ENCODE results near the gene RNF227.

RNF227 gene

GRCh38 chr17:7951143-7951792 lies 35.2 kb upstream of the RNF227 start:
- TF ChIP-seq YY1 (IDR thresholded peaks at IDR 0.05; ENCODE audit: insufficient read depth, insufficient read length) (no peak), ZNF274 (IDR thresholded peaks at IDR 0.05; ENCODE audit: low read depth, low read length) (no peak), SUZ12 (IDR thresholded peaks at IDR 0.05; ENCODE audit: extremely low read depth, insufficient read depth, insufficient read length) (no peak)
- H3K9ac ChIP-seq (ENCODE audit: insufficient read length, low read depth): no peak overlapping the region

GRCh38 chr17:7950578-7950977 lies 34.5 kb upstream of the RNF227 start:
- DNase-seq (ENCODE audit: low read depth, low spot score): no peak
- no peaks in the 10 kb centered on the region for H3K27me3 ChIP-seq (ENCODE audit: insufficient read depth, insufficient read length)
- no peak overlapping the region for H3K4me3 ChIP-seq (ENCODE audit: insufficient read length, low read depth)
- H3K4me1 ChIP-seq (ENCODE audit: insufficient read depth, insufficient read length): peaks cover 3% of the 10 kb centered on the region
- no peak overlapping the region for H3K9ac ChIP-seq (ENCODE audit: insufficient read length, low read depth)
- no peaks in the 10 kb centered on the region for H3K9me3 ChIP-seq (ENCODE audit: insufficient read depth, low read length)
- TF ChIP-seq ZNF274 (IDR thresholded peaks at IDR 0.05; ENCODE audit: low read depth, low read length): no peak
- no peak for TF ChIP-seq SUZ12 (IDR thresholded peaks at IDR 0.05; ENCODE audit: extremely low read depth, insufficient read depth, insufficient read length)
- TF ChIP-seq YY1 (IDR thresholded peaks at IDR 0.05; ENCODE audit: insufficient read depth, insufficient read length): no peak
- peaks cover 35% of the 10 kb centered on the region for H3K36me3 ChIP-seq (ENCODE audit: insufficient read depth, insufficient read length, low read length)

More at GRCh38 chr17:7951143-7951792, 35.2 kb upstream of the RNF227 start:
- peaks cover 28% of the 10 kb centered on the region for H3K36me3 ChIP-seq (ENCODE audit: insufficient read depth, insufficient read length, low read length)
- H3K27me3 ChIP-seq (ENCODE audit: insufficient read depth, insufficient read length): no peaks in the 10 kb centered on the region
- no peaks in the 10 kb centered on the region for H3K9me3 ChIP-seq (ENCODE audit: insufficient read depth, low read length)
- peaks cover 3% of the 10 kb centered on the region for H3K4me1 ChIP-seq (ENCODE audit: insufficient read depth, insufficient read length)
- no peak overlapping the region for H3K4me3 ChIP-seq (ENCODE audit: insufficient read length, low read depth)
- no peak for DNase-seq (ENCODE audit: low read depth, low spot score)

GRCh38 chr17:7947651-7948050 lies 31.6 kb upstream of the RNF227 start:
- DNase-seq (ENCODE audit: low read depth, low spot score): no peak
- Histone ChIP-seq H3K9ac (ENCODE audit: insufficient read length, low read depth) (no peak overlapping the region), H3K4me3 (ENCODE audit: insufficient read length, low read depth) (no peak overlapping the region), H3K4me1 (ENCODE audit: insufficient read depth, insufficient read length) (no peaks in the 10 kb centered on the region), H3K9me3 (ENCODE audit: insufficient read depth, low read length) (no peaks in the 10 kb centered on the region), H3K27me3 (ENCODE audit: insufficient read depth, insufficient read length) (no peaks in the 10 kb centered on the region), H3K36me3 (ENCODE audit: insufficient read depth, insufficient read length, low read length) (peaks cover 54% of the 10 kb centered on the region)
- TF ChIP-seq YY1 (IDR thresholded peaks at IDR 0.05; ENCODE audit: insufficient read depth, insufficient read length) (no peak), SUZ12 (IDR thresholded peaks at IDR 0.05; ENCODE audit: extremely low read depth, insufficient read depth, insufficient read length) (no peak), ZNF274 (IDR thresholded peaks at IDR 0.05; ENCODE audit: low read depth, low read length) (no peak)

GRCh38 chr17:7946441-7946840 lies 30.4 kb upstream of the RNF227 start:
- Histone ChIP-seq H3K36me3 (ENCODE audit: insufficient read depth, insufficient read length, low read length) (peaks cover 56% of the 10 kb centered on the region), H3K9me3 (ENCODE audit: insufficient read depth, low read length) (no peaks in the 10 kb centered on the region), H3K4me3 (ENCODE audit: insufficient read length, low read depth) (no peak overlapping the region), H3K27me3 (ENCODE audit: insufficient read depth, insufficient read length) (no peaks in the 10 kb centered on the region), H3K9ac (ENCODE audit: insufficient read length, low read depth) (no peak overlapping the region), H3K4me1 (ENCODE audit: insufficient read depth, insufficient read length) (no peaks in the 10 kb centered on the region)
- TF ChIP-seq YY1 (IDR thresholded peaks at IDR 0.05; ENCODE audit: insufficient read depth, insufficient read length): no peak
- TF ChIP-seq SUZ12 (IDR thresholded peaks at IDR 0.05; ENCODE audit: extremely low read depth, insufficient read depth, insufficient read length): no peak
- TF ChIP-seq ZNF274 (IDR thresholded peaks at IDR 0.05; ENCODE audit: low read depth, low read length): no peak
- DNase-seq (ENCODE audit: low read depth, low spot score): no peak

- no peak for DNase-seq (ENCODE audit: low read depth, low spot score)
- H3K4me3 ChIP-seq (ENCODE audit: insufficient read length, low read depth): no peak overlapping the region
- H3K9ac ChIP-seq (ENCODE audit: insufficient read length, low read depth): no peak overlapping the region
- no peaks in the 10 kb centered on the region for H3K27me3 ChIP-seq (ENCODE audit: insufficient read depth, insufficient read length)
- no peaks in the 10 kb centered on the region for H3K4me1 ChIP-seq (ENCODE audit: insufficient read depth, insufficient read length)
- no peaks in the 10 kb centered on the region for H3K9me3 ChIP-seq (ENCODE audit: insufficient read depth, low read length)
- TF ChIP-seq YY1 (IDR thresholded peaks at IDR 0.05; ENCODE audit: insufficient read depth, insufficient read length) (no peak), ZNF274 (IDR thresholded peaks at IDR 0.05; ENCODE audit: low read depth, low read length) (no peak), SUZ12 (IDR thresholded peaks at IDR 0.05; ENCODE audit: extremely low read depth, insufficient read depth, insufficient read length) (no peak)
- H3K36me3 ChIP-seq (ENCODE audit: insufficient read depth, insufficient read length, low read length): peaks cover 62% of the 10 kb centered on the region
Observed at GRCh38 chr17:7945651-7946050, 29.6 kb upstream of the RNF227 start.

GRCh38 chr17:7944326-7944725 lies 28.2 kb upstream of the RNF227 start:
- Histone ChIP-seq H3K9me3 (ENCODE audit: insufficient read depth, low read length) (no peaks in the 10 kb centered on the region), H3K4me1 (ENCODE audit: insufficient read depth, insufficient read length) (no peaks in the 10 kb centered on the region), H3K4me3 (ENCODE audit: insufficient read length, low read depth) (no peak overlapping the region), H3K36me3 (ENCODE audit: insufficient read depth, insufficient read length, low read length) (peaks cover 70% of the 10 kb centered on the region), H3K27me3 (ENCODE audit: insufficient read depth, insufficient read length) (no peaks in the 10 kb centered on the region), H3K9ac (ENCODE audit: insufficient read length, low read depth) (no peak overlapping the region)
- DNase-seq (ENCODE audit: low read depth, low spot score): no peak
- TF ChIP-seq SUZ12 (IDR thresholded peaks at IDR 0.05; ENCODE audit: extremely low read depth, insufficient read depth, insufficient read length): no peak
- no peak for TF ChIP-seq ZNF274 (IDR thresholded peaks at IDR 0.05; ENCODE audit: low read depth, low read length)
- no peak for TF ChIP-seq YY1 (IDR thresholded peaks at IDR 0.05; ENCODE audit: insufficient read depth, insufficient read length)

GRCh38 chr17:7943291-7943690 lies 27.2 kb upstream of the RNF227 start:
- H3K4me1 ChIP-seq (ENCODE audit: insufficient read depth, insufficient read length): no peaks in the 10 kb centered on the region
- TF ChIP-seq ZNF274 (IDR thresholded peaks at IDR 0.05; ENCODE audit: low read depth, low read length) (no peak), YY1 (IDR thresholded peaks at IDR 0.05; ENCODE audit: insufficient read depth, insufficient read length) (no peak), SUZ12 (IDR thresholded peaks at IDR 0.05; ENCODE audit: extremely low read depth, insufficient read depth, insufficient read length) (no peak)
- H3K36me3 ChIP-seq (ENCODE audit: insufficient read depth, insufficient read length, low read length): peaks cover 61% of the 10 kb centered on the region
- no peak overlapping the region for H3K4me3 ChIP-seq (ENCODE audit: insufficient read length, low read depth)
- H3K9ac ChIP-seq (ENCODE audit: insufficient read length, low read depth): no peak overlapping the region
- H3K9me3 ChIP-seq (ENCODE audit: insufficient read depth, low read length): no peaks in the 10 kb centered on the region
- DNase-seq (ENCODE audit: low read depth, low spot score): no peak
- no peaks in the 10 kb centered on the region for H3K27me3 ChIP-seq (ENCODE audit: insufficient read depth, insufficient read length)

Measured in NT2/D1 (cell line).